Ecto neural progenitor cell (in vitro differentiated cells): ENCODE data around the gene RNF167.

ENCODE experiments used
- DNase-seq: peaks from one replicate; pipeline ENCODE4 v3.0.0-alpha.2; 2018; ENCODE audit warnings: low spot score

RNF167 gene

DNA sequence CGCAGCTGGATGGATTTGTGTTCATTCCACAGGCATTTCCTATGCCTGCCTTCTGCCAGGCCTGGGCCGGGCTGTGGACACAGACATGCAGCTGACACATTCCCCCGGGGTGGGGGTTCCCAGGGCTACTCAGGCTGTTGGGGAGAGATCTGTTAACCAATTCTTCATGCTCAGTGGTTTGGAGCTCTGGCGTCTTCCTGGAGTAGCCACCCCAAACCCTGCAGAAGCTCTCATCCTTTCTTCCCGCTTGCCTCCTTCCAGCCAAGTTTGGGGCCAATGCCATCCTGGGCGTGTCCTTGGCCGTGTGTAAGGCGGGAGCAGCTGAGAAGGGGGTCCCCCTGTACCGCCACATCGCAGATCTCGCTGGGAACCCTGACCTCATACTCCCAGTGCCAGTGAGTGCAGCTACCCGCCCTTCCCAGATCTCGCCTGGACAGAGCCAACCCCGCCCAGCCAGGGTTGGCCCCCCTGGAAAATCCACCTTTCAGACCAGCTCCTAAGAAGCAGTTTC lies 13.4 kb downstream of the RNF167 start:
- DNase-seq, result no peak

DNA sequence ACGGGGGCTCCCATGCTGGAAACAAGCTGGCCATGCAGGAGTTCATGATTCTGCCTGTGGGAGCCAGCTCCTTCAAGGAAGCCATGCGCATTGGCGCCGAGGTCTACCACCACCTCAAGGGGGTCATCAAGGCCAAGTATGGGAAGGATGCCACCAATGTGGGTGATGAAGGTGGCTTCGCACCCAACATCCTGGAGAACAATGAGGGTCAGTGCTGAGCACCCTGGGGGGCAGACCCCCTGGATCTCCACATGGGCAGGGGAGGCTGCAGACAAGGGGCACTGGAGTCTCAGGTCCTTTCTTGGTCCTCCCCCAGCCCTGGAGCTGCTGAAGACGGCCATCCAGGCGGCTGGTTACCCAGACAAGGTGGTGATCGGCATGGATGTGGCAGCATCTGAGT lies 15.0 kb downstream of the RNF167 start:
- no peak for DNase-seq

DNA sequence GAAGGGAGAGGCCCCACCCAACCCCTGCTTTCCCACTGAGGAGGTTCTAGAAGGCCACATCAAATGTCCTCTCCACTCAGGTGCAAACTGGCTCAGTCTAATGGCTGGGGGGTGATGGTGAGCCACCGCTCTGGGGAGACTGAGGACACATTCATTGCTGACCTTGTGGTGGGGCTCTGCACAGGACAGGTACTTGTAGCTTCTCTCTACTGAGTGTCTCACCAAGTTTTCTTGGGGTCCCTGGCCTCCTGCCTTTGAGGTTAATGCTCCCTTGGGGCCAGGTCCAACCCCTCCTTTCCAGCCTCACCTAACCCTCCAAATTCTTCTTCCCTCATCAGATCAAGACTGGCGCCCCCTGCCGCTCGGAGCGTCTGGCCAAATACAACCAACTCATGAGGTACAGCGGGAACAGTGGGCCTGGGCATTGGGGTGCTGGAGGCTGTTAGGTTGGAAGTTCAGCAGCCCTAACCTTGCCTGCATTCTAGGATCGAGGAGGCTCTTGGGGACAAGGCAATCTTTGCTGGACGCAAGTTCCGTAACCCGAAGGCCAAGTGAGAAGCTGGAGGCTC lies 16.5 kb downstream of the RNF167 start:
- DNase-seq, result peak; percentile 71

DNA sequence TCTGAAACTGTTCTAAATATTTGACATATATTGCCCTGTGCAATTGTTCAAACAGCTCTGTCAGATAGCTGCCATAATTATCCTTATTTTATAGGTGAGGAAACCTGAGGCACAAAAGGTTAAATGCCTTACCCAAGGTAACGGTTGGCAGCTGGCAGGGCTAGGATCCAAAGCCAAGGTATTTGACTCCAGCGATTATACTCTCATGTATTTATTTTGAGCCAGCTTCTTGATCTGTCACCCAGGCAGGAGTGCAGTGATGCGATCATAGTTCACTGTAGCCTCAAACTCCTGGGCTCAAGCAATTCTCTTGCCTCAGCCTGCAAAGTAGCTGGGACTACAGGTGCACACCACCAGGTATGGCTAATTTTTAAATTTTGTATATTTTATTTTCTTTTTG lies 18.0 kb downstream of the RNF167 start:
- no peak for DNase-seq

DNA sequence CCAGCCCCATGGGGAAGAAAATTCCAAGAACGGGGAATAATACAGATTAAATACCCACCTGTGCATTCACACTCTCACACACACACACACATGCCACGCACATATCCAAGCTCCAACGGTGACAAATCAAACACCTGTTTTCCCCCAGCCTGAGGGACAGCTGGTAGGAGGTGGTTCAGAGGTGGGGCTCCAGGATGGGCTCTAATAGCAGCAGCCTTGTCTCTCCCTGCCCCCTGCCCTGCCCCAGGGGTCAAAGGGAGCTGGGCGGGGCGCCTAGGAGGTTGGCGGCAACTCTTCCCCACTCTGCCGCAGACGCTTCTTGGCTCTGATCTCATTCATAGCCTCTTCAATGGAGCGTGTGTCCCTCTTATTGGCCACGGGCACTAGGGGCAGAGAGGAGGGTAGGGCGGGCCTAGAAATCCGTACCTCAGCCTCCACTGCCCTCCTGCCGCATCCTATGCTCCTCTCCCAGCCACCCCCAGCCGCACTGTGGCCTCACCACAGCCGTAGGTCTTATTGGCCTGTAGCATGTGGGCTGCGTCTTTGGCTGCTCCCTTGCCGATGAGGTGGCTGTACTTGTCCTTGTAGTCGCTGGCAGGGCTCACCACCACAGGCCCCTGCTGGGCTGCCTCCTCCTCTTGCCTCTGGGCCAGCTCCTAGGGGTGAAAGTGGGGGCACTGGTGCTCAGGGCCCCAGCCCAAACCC lies 19.3 kb downstream of the RNF167 start:
- DNase-seq, result no peak

DNA sequence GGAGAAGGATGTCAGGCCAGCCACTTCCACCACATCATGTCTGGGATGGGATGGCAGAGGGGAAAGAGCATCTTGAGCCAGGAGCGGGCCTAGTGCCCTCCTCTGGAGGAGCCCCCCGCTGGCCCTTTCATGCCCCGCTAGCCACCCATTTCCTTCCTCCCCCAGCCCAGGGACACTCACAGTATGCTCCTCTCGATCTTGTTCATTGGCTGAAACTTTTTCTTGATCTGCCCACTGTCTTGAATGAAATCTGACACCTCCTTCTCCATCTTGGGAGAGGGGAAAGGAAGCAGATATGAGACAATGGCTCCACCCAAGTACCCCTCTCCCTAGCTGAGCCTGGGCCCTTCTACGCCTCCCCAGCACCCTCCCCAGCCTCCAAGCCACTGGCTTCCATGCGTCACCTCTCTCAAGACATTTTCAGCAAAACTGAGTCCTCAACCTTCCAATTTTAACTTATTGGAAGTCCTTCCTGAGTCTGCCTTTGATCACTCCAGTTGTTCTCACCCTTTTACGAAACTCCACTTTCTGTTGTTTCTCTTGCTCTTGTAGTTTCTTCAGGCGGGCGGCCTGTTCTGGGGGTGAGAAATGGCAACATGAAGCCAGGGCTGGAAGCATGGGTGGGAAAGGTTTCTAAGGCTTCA lies 20.3 kb downstream of the RNF167 start:
- DNase-seq, result no peak

DNA sequence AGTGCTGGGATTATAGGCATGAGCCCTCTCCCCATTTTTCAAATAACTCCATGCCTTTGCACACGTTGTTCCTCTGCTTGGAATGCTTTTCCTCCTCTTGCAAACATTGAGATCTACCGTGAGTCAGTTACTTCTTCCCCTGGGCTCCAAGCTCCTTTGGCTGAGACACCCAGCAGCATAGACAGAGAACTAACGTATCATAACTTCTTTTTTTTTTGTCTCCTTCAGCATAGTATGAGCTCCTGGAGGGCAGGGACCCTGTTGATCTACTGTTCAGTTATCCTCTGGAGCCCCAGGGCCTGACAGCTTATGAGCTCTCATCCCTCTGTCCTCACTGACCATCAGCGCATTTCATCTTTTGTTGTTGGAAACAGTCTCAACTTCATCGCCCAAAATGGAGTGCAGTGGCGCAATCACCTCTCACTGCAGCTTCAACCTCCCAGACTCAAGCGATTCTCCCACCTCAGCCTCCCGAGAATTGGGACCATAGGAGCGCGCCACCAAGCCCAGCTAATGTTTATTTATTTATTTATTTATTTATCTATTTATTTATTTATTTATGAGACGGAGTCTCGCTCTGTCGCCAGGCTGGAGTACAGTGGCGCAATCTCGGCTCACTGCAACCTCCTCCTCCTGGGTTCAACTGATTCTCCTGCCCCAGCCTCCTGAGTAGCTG lies 25.4 kb downstream of the RNF167 start:
- no peak for DNase-seq

DNA sequence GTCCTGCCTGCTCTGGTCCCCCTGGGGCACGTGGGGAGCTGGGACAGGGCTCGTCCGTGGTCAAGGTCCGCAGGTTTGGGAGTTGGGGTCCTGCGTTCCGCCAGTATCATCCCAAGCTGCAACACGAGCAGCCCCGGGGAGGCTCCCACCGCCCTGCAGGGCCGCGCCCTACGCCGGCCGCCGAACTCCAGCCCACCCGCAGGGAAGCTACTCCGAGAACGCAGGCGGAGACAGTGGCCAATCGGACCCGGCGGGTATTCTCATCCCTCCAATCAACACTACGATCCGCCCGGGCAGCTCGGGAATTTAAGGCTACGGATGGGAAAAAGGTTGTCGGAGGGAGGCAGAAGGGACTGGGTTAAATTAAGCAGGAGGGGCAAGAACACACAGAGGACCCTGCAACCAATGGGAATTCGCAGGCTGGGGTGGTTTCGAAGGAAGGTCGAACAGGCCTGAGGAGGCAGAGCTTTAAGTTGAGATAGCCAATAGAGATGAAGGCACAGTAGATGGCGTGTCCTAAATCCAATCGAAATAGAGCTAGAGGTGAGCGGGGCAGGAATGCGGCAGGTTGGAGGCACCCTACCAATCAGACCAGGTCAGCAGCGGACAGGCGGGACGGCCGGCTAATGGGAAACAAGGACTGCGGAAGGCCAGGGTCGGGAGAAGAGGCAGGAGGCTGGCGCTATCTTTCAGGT lies 26.9 kb downstream of the RNF167 start:
- peak; percentile 99 for DNase-seq

DNA sequence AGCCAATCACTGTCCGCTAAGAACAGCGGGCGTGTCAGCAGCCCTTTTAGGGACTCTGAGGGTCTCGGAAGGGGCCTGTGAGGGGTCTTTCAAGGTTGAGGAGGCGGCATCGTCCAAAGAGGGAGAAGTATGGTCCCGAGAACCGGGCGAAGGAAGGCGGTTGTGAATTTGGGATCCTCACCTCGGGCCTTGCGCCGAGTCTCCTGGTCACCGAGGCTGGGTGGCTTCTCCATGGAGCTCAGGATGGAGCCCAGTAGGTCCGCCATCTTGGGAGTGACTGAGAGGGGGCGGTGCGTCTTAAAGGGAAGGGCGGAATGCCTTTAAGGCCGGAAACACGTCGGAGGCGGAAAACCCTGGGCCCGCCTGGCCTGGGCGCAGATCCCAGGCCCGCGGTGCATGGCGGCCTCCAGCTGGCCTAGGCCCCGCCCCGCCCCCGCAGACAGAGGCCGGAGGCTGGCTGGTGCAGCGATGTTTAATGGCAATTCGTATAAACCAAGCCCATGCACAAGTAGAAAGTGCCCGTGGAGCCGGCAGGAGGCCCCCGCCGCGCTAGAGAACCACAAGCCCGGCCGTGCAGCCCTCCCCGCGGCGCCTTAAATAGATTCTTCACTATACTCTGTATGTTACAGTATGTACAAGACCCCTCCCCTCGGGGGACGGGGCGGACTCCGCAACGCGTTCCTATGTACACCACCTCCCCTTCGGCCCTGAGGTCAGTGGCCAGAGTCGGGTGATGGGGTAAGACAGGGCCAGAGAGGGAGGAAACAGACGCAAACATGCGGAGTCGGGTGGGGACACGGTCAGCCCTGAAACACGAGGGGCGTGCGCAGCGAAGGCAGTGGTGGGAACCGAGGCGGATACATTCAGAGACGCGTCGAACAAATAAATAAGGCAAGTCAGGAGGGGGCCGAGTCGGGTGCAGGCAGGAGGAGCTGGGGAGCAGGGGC lies 27.7 kb downstream of the RNF167 start, which contains the start of gene SPAG7:
SPAG7 (minus strand) TSS at position 279 of the 947 bp plus-strand sequence; CDS start at position 266, 13 bp downstream.
- DNase-seq, result peak; percentile 99

DNA sequence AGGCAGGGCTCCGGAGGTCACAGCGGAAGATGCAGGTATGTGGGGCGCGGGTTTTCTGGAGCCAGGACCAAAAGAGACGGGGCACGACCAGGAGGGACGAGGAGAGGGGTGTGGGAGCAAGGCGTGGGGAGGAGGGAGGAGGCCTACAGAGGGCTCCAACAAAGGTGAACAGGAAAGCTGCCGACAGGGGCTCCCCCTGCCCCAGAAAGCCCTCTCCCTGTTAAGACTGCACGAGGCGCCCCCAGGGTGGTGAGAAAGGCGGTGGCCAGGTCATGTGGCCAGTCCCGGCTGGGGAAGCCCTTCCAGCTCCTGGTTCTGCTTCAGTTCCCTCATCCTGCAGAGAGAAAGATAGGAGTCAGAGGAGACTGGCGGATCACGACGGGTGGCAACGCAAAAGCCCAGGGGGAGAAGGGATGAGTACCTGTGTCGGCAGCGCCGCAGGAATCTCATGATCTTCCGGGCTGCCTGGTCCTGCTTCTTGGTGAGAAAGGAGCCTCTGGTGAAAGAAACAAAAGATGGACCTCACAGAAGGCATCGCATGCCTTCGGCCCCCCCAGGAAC lies 28.5 kb downstream of the RNF167 start:
- peak; percentile 74 for DNase-seq

DNA sequence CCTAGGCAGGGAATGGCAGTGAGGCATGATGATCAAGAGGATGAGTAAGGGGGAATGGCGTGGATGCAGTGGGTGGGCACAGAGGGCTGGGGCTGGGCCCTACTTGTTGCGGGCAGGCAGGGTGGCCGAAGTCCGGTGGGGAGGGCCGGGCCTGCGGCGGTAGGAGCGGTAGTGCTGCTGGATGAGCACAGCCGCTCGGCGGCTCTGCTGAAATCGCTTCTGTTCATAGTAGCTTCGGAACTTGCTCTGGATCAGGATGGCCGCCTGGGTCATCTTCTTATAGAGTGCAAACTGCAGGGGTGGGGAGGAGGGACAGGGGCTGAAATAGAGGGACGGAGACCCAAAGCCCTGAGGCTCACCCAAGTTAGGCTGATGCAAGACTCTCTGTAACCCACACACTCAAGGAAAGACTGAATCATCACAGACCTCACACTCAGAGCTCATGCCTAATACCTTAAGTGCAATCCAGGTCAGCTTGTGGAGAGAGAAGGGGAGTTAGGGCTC lies 29.0 kb downstream of the RNF167 start:
- DNase-seq, result no peak

DNA sequence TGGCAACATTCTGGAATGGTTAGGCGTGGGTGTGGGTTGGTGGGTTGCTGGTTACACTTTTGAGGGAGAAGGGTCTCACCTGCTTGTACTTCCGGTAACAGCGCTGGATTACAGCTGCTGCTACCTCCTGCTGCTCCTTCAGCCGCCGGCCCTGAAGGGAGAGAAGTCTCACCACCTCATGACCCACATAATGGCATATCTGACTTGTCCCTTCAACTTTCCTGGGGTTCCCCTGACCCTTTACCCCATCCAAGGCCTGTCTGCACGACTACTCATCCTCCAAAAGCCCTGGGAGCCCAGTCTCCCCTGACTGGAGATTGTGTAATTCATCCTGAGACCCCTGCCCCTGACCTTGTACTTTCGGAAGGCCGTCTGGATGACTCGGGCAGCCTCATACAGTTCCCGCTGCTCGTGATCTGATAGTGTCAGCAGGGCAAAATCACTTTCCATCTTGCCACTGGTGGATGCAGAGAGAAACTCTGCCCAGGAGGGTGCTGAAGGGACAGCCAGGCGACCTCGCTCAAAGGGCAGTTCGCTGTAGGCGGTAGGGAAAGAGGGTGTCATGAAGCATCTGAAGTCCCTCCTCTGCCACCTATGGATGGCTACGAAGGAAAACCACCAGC lies 29.6 kb downstream of the RNF167 start:
- DNase-seq, result no peak

DNA sequence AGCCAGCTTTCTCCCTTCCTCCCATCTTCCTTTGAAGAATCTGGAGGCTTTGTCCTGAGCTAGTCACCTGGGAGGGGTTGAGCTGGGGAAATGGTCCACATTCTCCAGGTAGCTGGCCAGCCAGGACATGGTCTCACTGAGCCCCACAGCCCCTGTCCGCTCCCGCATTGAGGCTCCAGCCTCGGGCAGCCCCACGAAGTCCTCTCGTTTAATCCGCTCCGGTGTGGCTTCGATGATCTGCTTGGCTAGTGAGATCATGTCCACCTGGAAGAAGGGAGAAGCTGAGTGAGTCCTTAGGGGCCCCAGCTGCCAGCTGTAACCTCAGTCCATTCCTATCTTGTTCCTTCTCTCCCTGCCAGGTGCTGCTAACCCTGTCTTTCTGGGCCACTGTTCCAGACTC lies 30.2 kb downstream of the RNF167 start:
- DNase-seq, result no peak

DNA sequence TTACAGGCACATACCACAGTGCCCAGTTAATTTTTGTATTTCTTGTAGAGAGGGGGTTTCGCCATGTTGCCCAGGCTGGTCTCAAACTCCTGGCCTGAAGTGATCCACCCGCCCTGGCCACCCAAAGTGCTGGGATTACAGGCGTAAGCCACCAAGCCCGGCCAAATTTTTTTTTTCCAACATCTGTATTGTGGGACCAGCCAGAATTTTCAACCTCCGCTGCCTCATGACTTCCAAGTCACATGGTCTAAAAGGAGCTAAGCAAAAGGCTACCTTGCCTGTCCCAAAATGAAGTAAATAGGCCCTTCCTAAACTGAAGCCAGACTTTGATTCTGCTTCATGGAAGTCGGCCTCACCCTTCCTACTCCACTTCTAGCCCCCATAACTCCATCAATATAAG lies 31.8 kb downstream of the RNF167 start:
- no peak for DNase-seq

DNA sequence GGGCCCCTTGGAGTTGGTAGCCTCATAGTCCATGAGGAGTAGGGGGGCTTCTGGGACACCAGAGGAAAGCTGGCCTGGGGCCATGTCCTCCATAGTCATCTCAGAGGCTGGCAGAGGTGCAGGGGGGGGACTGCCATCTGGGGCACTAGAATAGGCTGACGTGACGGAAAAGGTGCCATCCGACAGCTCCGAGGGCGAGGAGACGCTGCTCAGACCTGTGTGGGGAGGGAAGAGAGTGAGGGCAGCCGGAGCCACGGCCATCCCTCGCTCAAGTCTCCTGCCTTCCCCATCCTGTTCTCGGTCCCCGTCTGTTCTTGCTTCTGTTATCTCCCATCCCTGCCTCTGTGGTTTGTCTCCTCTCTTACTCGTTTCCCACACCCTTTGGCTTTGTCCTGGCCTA lies 32.3 kb downstream of the RNF167 start:
- DNase-seq, result no peak

DNA sequence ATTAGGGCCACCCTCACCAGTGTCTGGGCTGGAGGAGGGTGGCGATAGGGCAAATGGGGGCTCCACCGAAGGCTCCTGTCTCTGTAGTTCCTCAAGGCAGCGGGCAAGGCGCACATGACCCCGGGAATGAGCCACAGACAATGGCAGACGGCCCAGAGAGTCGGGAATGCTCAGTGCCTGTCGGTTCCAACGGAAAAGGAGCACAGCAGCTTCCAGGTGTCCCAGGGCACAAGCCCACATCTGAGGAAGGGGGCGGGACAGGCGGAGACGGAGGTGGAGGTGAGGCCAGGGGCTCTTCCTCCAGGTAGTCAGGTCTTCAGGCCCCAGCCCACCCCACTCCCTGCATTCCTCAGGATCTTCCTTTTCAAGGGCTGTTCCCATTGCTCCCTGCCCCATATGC lies 32.7 kb downstream of the RNF167 start:
- DNase-seq, result no peak

DNA sequence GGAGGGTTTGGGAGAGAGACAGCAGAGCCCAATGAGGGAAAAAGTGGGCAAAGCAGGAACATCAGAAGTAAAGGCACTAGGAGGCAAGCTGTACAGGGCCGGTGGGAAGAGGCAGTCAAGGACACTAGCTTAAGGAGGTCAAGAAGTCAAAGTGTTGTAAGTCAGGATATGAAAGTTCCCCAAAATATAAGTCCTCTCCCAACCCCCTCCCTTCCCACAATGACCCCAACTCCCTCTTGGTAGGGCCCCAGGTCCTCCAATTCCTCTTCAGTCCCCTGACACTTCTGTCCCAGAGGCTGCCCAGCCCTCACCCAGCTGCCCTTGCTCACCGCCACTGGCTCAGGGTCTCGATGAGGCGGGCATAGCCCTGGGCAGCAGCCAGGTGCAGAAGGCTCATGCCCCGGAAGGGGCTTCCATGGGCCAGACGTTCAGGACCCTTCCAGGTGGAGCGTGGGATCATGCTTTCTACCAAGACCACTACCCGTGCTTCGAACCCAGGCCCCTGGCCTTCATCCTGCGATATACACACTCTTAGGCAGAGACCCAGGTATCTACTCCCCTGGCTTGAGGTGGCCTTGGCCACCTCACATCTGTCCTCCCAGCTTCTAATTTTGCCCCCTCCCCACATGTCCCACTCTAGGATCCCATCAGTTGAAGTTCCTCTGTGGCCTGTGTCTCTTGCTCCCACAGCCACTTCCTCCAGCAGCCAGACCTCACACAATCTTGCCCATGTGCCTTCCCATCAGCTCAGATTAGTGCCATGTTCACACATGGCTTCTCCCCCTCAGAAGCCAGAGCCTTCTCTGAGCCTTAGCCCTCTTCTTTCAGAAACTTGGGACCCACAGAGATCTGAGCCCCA lies 33.4 kb downstream of the RNF167 start:
- DNase-seq, result no peak

DNA sequence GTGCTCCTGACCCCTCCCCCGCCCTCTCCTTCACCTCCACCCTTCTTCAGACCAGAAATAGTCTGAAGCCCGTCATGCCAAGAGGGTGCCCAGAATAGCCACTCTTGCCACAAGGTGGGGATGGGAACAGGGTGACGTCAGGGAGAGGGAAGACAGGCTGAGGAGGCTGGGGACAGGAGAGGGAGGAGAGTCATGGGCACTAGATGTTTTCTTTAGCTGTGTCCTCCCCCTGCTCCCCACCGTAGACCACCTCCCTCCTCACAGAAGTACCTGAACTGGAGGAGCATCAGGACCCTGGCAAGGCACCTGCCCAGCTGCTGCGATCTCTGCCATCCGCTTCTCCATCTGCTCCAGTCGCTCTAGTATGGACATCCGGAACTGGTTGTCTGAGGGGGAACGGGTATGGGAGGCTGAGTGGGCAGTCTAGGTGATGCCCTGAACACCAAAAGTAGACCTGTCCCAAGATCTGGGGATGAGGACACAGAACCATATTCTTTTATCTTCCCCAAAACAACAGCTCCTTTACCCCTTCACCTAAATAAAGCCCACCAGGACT lies 34.1 kb downstream of the RNF167 start:
- DNase-seq, result no peak

DNA sequence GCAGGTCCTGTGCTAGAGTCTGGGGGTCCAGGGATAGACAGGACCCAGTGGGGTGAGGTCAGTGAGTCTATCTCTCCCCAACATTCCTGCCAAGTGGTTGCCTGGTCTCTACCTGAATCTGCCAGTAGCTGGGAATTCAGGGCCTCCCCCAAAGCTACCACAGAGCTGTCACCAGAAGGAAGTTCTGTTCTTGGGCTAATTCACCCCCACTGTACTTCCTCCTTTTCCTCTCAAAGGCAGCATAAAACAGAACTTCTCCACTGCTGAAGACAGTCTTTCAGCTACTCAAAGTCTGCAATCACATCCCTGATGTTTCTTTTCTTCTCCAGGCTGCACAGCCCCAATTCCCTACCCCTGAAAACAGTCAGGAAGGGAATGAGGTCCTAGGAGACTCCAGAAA lies 38.7 kb downstream of the RNF167 start:
- DNase-seq, result no peak
